Measurements from ENCODE around the gene ALDH3B2.

ALDH3B2 gene

GRCh38 chr11:67633758-67634365 lies 40.6 kb downstream of the ALDH3B2 start:
- Histone ChIP-seq H3K9me3 (ENCODE audit: control insufficient read depth in 1 of 2, low read length in 2 of 2) (no peaks in the 10 kb centered on the region), H3K9ac (ENCODE audit: low read depth in 1 of 2, low read length in 2 of 2) (peak overlapping the region; percentile 16 to 68), H3K36me3 (ENCODE audit: control insufficient read depth in 1 of 2, insufficient read depth in 2 of 2, low read length in 2 of 2) (no peaks in the 10 kb centered on the region), H3K27me3 (ENCODE audit: control insufficient read depth in 1 of 2, insufficient read depth in 2 of 2, low read length in 2 of 2) (no peaks in the 10 kb centered on the region), H3K27ac (ENCODE audit: low read depth, low read length) (peak overlapping the region; percentile 53), H3K4me3 (ENCODE audit: low read depth in 1 of 2, low read length in 2 of 2) (no peak overlapping the region), H3K4me1 (ENCODE audit: control insufficient read depth in 1 of 2, insufficient read depth in 2 of 2, low read length in 2 of 2) (peaks cover 50% of the 10 kb centered on the region in 2 donors)

DNA sequence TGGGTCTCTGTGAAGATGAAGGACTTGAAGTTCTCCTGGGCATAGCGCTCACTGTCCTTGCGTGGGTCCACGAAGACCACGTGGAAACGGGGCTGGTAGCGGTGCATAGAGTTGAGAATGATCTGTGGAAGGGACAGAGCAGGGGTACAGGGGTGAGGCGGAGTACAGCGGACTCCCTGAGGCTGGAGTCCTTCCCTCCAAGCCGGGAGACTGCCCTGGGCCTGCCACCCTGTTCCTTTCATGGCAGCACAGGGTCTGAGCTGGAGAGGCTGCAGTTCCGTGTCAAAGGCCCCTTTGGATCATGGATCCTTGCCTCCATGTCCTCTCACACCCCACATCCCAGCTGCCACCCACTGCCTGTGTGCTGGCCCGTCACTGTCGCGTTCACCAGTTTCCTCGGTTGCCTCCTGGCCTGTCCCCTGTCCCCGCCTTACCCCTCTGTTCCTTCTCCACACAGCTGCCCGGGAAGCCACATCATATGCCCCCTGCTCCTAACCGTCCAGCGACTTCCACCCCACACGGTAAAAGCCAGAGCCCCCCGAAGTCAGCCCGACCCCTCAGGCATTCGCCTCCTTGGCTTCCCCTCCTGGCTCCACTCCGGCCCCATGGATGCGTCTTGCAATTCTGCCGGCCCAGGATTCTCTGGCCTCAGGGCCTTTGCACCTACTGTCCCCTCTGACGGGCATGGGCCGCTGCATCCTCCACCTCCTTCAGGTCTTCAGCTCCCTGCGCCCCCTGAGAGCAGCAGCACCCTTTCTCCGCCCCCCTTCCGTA lies 41.3 kb downstream of the ALDH3B2 start:
- peaks cover 53 to 57% of the 10 kb centered on the region in 2 donors for H3K4me1 ChIP-seq (ENCODE audit: control insufficient read depth in 1 of 2, insufficient read depth in 2 of 2, low read length in 2 of 2)
- peak overlapping the region in 1 of 2 donors; percentile 68 for H3K9ac ChIP-seq (ENCODE audit: low read depth in 1 of 2, low read length in 2 of 2)
- peak overlapping the region; percentile 81 for H3K27ac ChIP-seq (ENCODE audit: low read depth, low read length)
- no peaks in the 10 kb centered on the region for H3K36me3 ChIP-seq (ENCODE audit: control insufficient read depth in 1 of 2, insufficient read depth in 2 of 2, low read length in 2 of 2)
- H3K9me3 ChIP-seq (ENCODE audit: control insufficient read depth in 1 of 2, low read length in 2 of 2): no peaks in the 10 kb centered on the region
- peak overlapping the region in 1 of 2 donors; percentile 26 for H3K4me3 ChIP-seq (ENCODE audit: low read depth in 1 of 2, low read length in 2 of 2)
- no peaks in the 10 kb centered on the region for H3K27me3 ChIP-seq (ENCODE audit: control insufficient read depth in 1 of 2, insufficient read depth in 2 of 2, low read length in 2 of 2)

DNA sequence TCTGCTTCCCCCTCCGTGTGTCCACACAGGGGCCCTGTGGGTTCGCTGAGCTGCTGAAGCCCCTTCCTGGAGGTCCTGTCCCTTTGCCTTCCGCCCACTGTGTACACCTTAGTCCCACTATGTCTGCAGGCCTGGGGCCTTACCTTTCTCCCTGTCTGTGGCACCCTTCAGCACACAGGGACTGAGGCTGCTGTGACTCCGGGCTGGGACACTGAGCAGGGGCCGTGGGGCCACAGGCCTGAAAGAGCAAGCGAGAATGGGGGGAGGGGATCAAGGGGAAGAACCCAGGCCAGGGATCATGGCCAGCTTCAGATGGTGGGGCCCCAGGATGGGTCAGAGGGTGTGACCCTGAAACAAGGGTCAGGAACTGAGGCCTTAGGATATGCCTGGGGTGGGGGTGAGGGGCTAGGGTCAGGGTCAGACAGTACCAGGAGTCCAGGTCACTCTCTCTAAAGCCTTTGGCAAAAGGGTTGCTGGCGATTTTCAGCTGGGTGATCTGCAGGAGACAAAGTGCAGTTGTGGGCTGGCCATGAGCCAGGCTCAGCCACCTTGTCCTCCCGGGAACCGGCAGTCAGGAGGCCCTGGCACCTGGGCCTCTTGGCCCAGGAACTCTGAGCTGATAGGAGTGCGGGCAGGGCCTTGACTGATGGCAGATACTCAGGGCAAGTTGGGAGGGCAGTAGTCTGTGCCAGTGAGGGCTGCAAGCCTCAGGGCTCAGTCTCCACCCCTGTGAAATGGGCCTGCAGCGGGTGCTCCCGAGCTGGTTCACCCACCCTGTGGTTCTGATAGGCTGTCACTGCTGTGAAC lies 42.0 kb downstream of the ALDH3B2 start:
- H3K4me1 ChIP-seq (ENCODE audit: control insufficient read depth in 1 of 2, insufficient read depth in 2 of 2, low read length in 2 of 2): peaks cover 53 to 58% of the 10 kb centered on the region in 2 donors
- H3K36me3 ChIP-seq (ENCODE audit: control insufficient read depth in 1 of 2, insufficient read depth in 2 of 2, low read length in 2 of 2): peaks cover 0 to 3% of the 10 kb centered on the region in 2 donors
- H3K9ac ChIP-seq (ENCODE audit: low read depth in 1 of 2, low read length in 2 of 2): peak overlapping the region; percentile 68 to 79
- H3K4me3 ChIP-seq (ENCODE audit: low read depth in 1 of 2, low read length in 2 of 2): peak overlapping the region in 1 of 2 donors; percentile 26
- peak overlapping the region; percentile 81 for H3K27ac ChIP-seq (ENCODE audit: low read depth, low read length)
- H3K9me3 ChIP-seq (ENCODE audit: control insufficient read depth in 1 of 2, low read length in 2 of 2): no peaks in the 10 kb centered on the region
- no peaks in the 10 kb centered on the region for H3K27me3 ChIP-seq (ENCODE audit: control insufficient read depth in 1 of 2, insufficient read depth in 2 of 2, low read length in 2 of 2)

GRCh38 chr11:67631853-67632174 lies 42.6 kb downstream of the ALDH3B2 start:
- Histone ChIP-seq H3K36me3 (ENCODE audit: control insufficient read depth in 1 of 2, insufficient read depth in 2 of 2, low read length in 2 of 2) (peaks cover 0 to 5% of the 10 kb centered on the region in 2 donors), H3K27me3 (ENCODE audit: control insufficient read depth in 1 of 2, insufficient read depth in 2 of 2, low read length in 2 of 2) (no peaks in the 10 kb centered on the region), H3K9ac (ENCODE audit: low read depth in 1 of 2, low read length in 2 of 2) (peak overlapping the region; percentile 68 to 79), H3K27ac (ENCODE audit: low read depth, low read length) (peak overlapping the region; percentile 81), H3K4me1 (ENCODE audit: control insufficient read depth in 1 of 2, insufficient read depth in 2 of 2, low read length in 2 of 2) (peaks cover 53 to 57% of the 10 kb centered on the region in 2 donors), H3K4me3 (ENCODE audit: low read depth in 1 of 2, low read length in 2 of 2) (peak overlapping the region; percentile 16 to 68), H3K9me3 (ENCODE audit: control insufficient read depth in 1 of 2, low read length in 2 of 2) (no peaks in the 10 kb centered on the region)

GRCh38 chr11:67631411-67631810 lies 43.0 kb downstream of the ALDH3B2 start:
- H3K36me3 ChIP-seq (ENCODE audit: control insufficient read depth in 1 of 2, insufficient read depth in 2 of 2, low read length in 2 of 2): peaks cover 0 to 5% of the 10 kb centered on the region in 2 donors
- no peaks in the 10 kb centered on the region for H3K9me3 ChIP-seq (ENCODE audit: control insufficient read depth in 1 of 2, low read length in 2 of 2)
- H3K9ac ChIP-seq (ENCODE audit: low read depth in 1 of 2, low read length in 2 of 2): peak overlapping the region; percentile 68 to 79
- no peaks in the 10 kb centered on the region for H3K27me3 ChIP-seq (ENCODE audit: control insufficient read depth in 1 of 2, insufficient read depth in 2 of 2, low read length in 2 of 2)
- H3K4me1 ChIP-seq (ENCODE audit: control insufficient read depth in 1 of 2, insufficient read depth in 2 of 2, low read length in 2 of 2): peaks cover 53 to 56% of the 10 kb centered on the region in 2 donors
- H3K27ac ChIP-seq (ENCODE audit: low read depth, low read length): peak overlapping the region; percentile 81
- peak overlapping the region; percentile 16 to 68 for H3K4me3 ChIP-seq (ENCODE audit: low read depth in 1 of 2, low read length in 2 of 2)

GRCh38 chr11:67630943-67631331 lies 43.5 kb downstream of the ALDH3B2 start:
- no peaks in the 10 kb centered on the region for H3K9me3 ChIP-seq (ENCODE audit: control insufficient read depth in 1 of 2, low read length in 2 of 2)
- no peaks in the 10 kb centered on the region for H3K27me3 ChIP-seq (ENCODE audit: control insufficient read depth in 1 of 2, insufficient read depth in 2 of 2, low read length in 2 of 2)
- peaks cover 53 to 56% of the 10 kb centered on the region in 2 donors for H3K4me1 ChIP-seq (ENCODE audit: control insufficient read depth in 1 of 2, insufficient read depth in 2 of 2, low read length in 2 of 2)
- peaks cover 0 to 5% of the 10 kb centered on the region in 2 donors for H3K36me3 ChIP-seq (ENCODE audit: control insufficient read depth in 1 of 2, insufficient read depth in 2 of 2, low read length in 2 of 2)
- peak overlapping the region; percentile 68 to 74 for H3K4me3 ChIP-seq (ENCODE audit: low read depth in 1 of 2, low read length in 2 of 2)
- peak overlapping the region; percentile 94 for H3K27ac ChIP-seq (ENCODE audit: low read depth, low read length)
- peak overlapping the region; percentile 68 to 79 for H3K9ac ChIP-seq (ENCODE audit: low read depth in 1 of 2, low read length in 2 of 2)

GRCh38 chr11:67630228-67630942 lies 44.0 kb downstream of the ALDH3B2 start:
- no peaks in the 10 kb centered on the region for H3K27me3 ChIP-seq (ENCODE audit: control insufficient read depth in 1 of 2, insufficient read depth in 2 of 2, low read length in 2 of 2)
- H3K36me3 ChIP-seq (ENCODE audit: control insufficient read depth in 1 of 2, insufficient read depth in 2 of 2, low read length in 2 of 2): peaks cover 0 to 5% of the 10 kb centered on the region in 2 donors
- peak overlapping the region; percentile 94 for H3K27ac ChIP-seq (ENCODE audit: low read depth, low read length)
- peak overlapping the region; percentile 68 to 79 for H3K9ac ChIP-seq (ENCODE audit: low read depth in 1 of 2, low read length in 2 of 2)
- H3K9me3 ChIP-seq (ENCODE audit: control insufficient read depth in 1 of 2, low read length in 2 of 2): no peaks in the 10 kb centered on the region
- H3K4me3 ChIP-seq (ENCODE audit: low read depth in 1 of 2, low read length in 2 of 2): peak overlapping the region; percentile 68 to 74
- H3K4me1 ChIP-seq (ENCODE audit: control insufficient read depth in 1 of 2, insufficient read depth in 2 of 2, low read length in 2 of 2): peaks cover 53 to 56% of the 10 kb centered on the region in 2 donors

DNA sequence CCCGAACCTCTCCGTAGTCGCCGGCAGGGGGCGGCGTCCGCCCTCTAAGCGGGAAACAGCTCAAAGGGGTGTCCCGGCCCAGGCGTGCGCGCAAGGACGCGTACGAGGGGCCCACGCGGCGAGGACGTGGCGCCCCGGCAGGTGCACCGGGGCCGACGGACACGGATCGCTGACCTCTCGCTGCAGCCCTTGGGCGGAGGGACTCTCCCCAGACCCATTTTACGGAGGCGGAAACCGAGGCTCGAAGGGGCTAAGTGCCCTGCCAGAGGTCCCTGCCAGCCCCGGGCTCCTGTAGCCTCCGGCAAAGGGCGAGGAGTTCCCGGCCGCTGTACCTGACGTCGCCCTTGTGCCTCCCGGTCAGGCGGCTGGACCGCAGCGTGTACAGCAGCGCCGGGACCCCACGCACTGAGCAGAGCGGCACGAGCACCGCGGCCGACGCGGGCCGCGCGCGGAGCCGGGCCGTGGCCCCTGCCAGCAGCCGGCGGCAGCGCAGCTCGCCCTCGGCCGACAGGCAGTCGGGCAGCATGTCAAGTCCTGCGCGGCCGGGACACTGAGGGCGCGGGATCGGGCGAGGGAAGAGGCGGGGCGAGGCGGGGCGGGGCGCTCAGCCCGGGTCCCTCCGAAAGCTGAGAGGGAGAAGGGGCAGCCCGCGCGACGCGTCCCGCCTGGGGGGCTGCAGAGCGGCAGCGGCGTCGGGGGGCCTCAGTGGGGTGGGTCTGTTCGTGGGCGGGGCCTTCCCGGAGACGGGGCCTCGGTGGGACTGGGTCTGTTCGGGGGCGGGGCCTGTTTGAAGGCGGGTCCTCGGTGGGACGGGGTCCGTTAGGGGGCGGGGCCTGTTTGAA lies 44.8 kb downstream of the ALDH3B2 start, which contains the start of gene NUDT8:
NUDT8 (minus strand) TSS at position 552 of the 842 bp plus-strand sequence; CDS start at position 526, 26 bp downstream.
- peak within 1 kb of the TSS; percentile 68 to 78 for H3K4me3 ChIP-seq (ENCODE audit: low read depth in 1 of 2, low read length in 2 of 2)

More for the DNA sequence above, 44.8 kb downstream of the ALDH3B2 start, which contains the start of gene NUDT8:
- Histone ChIP-seq H3K9ac (ENCODE audit: low read depth in 1 of 2, low read length in 2 of 2) (peak within 1 kb of the TSS; percentile 71 to 79), H3K27ac (ENCODE audit: low read depth, low read length) (peak within 1 kb of the TSS; percentile 94), H3K9me3 (ENCODE audit: control insufficient read depth in 1 of 2, low read length in 2 of 2) (no peaks in the 10 kb centered on the region), H3K4me1 (ENCODE audit: control insufficient read depth in 1 of 2, insufficient read depth in 2 of 2, low read length in 2 of 2) (peaks cover 45 to 49% of the 10 kb centered on the region in 2 donors), H3K36me3 (ENCODE audit: control insufficient read depth in 1 of 2, insufficient read depth in 2 of 2, low read length in 2 of 2) (peaks cover 0 to 5% of the 10 kb centered on the region in 2 donors), H3K27me3 (ENCODE audit: control insufficient read depth in 1 of 2, insufficient read depth in 2 of 2, low read length in 2 of 2) (no peaks in the 10 kb centered on the region)
